Skeletal muscle tissue (tissue), 4 donors: ENCODE data around the gene SYPL1. TPM values are rescaled to one million over a fixed set of nuclear protein-coding genes. Genes with fewer than 3 reads are reported as not detected.

Experiments used
- H3K27ac ChIP-seq: one replicate; pipeline ENCODE4 v1.7.0; 2013; ENCODE audit warnings: mild to moderate bottlenecking, low read depth, low read length, inconsistent platforms
- H3K27me3 ChIP-seq, 3 donors: one replicate each; pipeline ENCODE4 v1.7.0; 2013; ENCODE audit warnings: low read length in 3 of 3; ENCODE audit not compliant: control insufficient read depth in 3 of 3, insufficient read depth in 3 of 3
- H3K36me3 ChIP-seq, 3 donors: one replicate each; pipeline ENCODE4 v1.7.0; 2013; ENCODE audit warnings: low read length in 3 of 3; ENCODE audit not compliant: control insufficient read depth in 3 of 3, insufficient read depth in 3 of 3
- H3K4me1 ChIP-seq, 3 donors: one replicate each; pipeline ENCODE4 v1.7.0; 2013; ENCODE audit warnings: low read length in 3 of 3, mild to moderate bottlenecking in 3 of 3; ENCODE audit not compliant: control insufficient read depth in 3 of 3, insufficient read depth in 3 of 3
- H3K4me3 ChIP-seq, 3 donors: one replicate each; pipeline ENCODE4 v1.7.0; 2013; ENCODE audit warnings: low read length in 3 of 3
- H3K9ac ChIP-seq, 3 donors: one replicate each; pipeline ENCODE4 v1.7.0; 2013; ENCODE audit warnings: low read length in 3 of 3, mild to moderate bottlenecking in 3 of 3, moderate library complexity in 2 of 3, low read depth in 1 of 3
- H3K9me3 ChIP-seq, 3 donors: one replicate each; pipeline ENCODE4 v1.7.0; 2013; ENCODE audit warnings: low read length in 3 of 3; ENCODE audit not compliant: control insufficient read depth in 3 of 3
- total RNA-seq: library from RNA; depleted of rRNA; stranded (reverse); fragments of >200 nt; gene quantifications from one replicate; pipeline ENCODE4 v1.2.3, GENCODE V29; 2014
- donor health status: Osteomylitis.

SYPL1 gene
- total RNA-seq, 1 donor from 2014 or later = 53.2 TPM

- no peak overlapping the region for H3K4me3 ChIP-seq
- no peak overlapping the region for H3K27ac ChIP-seq
- peaks cover 8 to 34% (median 15%) of the 10 kb centered on the region in 3 donors for H3K4me1 ChIP-seq
- H3K9me3 ChIP-seq = no peaks in the 10 kb centered on the region
- no peaks in the 10 kb centered on the region for H3K36me3 ChIP-seq
- H3K9ac ChIP-seq = no peak overlapping the region
- no peaks in the 10 kb centered on the region for H3K27me3 ChIP-seq
Observed at GRCh38 chr7:106124186-106124585, 12.1 kb upstream of the SYPL1 start.

- Histone ChIP-seq H3K27ac (no peak overlapping the region), H3K27me3 (no peaks in the 10 kb centered on the region), H3K4me3 (no peak overlapping the region), H3K36me3 (no peaks in the 10 kb centered on the region), H3K9me3 (no peaks in the 10 kb centered on the region), H3K4me1 (peaks cover 8 to 38% (median 20%) of the 10 kb centered on the region in 3 donors), H3K9ac (peak overlapping the region in 1 of 3 donors; percentile 33)
Observed at GRCh38 chr7:106122713-106123112, 10.6 kb upstream of the SYPL1 start.

GRCh38 chr7:106121189-106121810 lies 9.2 kb upstream of the SYPL1 start:
- Histone ChIP-seq H3K4me1 (peaks cover 6 to 41% (median 22%) of the 10 kb centered on the region in 3 donors), H3K4me3 (no peak overlapping the region), H3K9ac (no peak overlapping the region), H3K9me3 (no peaks in the 10 kb centered on the region), H3K27ac (no peak overlapping the region), H3K27me3 (no peaks in the 10 kb centered on the region), H3K36me3 (no peaks in the 10 kb centered on the region)

- Histone ChIP-seq H3K9me3 (no peaks in the 10 kb centered on the region), H3K9ac (no peak overlapping the region), H3K36me3 (no peaks in the 10 kb centered on the region), H3K27ac (no peak overlapping the region), H3K27me3 (no peaks in the 10 kb centered on the region), H3K4me3 (no peak overlapping the region), H3K4me1 (peaks cover 4 to 39% (median 23%) of the 10 kb centered on the region in 3 donors)
Observed at GRCh38 chr7:106120500-106120899, 8.4 kb upstream of the SYPL1 start.

- Histone ChIP-seq H3K36me3 (no peaks in the 10 kb centered on the region), H3K4me1 (peaks cover 0 to 34% (median 23%) of the 10 kb centered on the region in 3 donors), H3K27me3 (no peaks in the 10 kb centered on the region), H3K27ac (no peak overlapping the region), H3K9me3 (no peaks in the 10 kb centered on the region), H3K9ac (no peak overlapping the region), H3K4me3 (no peak overlapping the region)
Observed at GRCh38 chr7:106119719-106120118, 7.6 kb upstream of the SYPL1 start.

- no peaks in the 10 kb centered on the region for H3K36me3 ChIP-seq
- H3K27me3 ChIP-seq = no peaks in the 10 kb centered on the region
- peaks cover 0 to 36% (median 24%) of the 10 kb centered on the region in 3 donors for H3K4me1 ChIP-seq
- H3K9ac ChIP-seq = no peak overlapping the region
- no peaks in the 10 kb centered on the region for H3K9me3 ChIP-seq
- H3K4me3 ChIP-seq = no peak overlapping the region
- H3K27ac ChIP-seq = peak overlapping the region; percentile 58
Observed at GRCh38 chr7:106117786-106118544, 5.9 kb upstream of the SYPL1 start.

GRCh38 chr7:106116161-106116704 lies 4.1 kb upstream of the SYPL1 start:
- H3K4me1 ChIP-seq = peaks cover 0 to 29% (median 17%) of the 10 kb centered on the region in 3 donors
- H3K9me3 ChIP-seq = no peaks in the 10 kb centered on the region

GRCh38 chr7:106114716-106115383 lies 2.7 kb upstream of the SYPL1 start:
- Histone ChIP-seq H3K4me3 (no peak overlapping the region), H3K4me1 (peaks cover 6 to 33% (median 17%) of the 10 kb centered on the region in 3 donors), H3K9me3 (no peaks in the 10 kb centered on the region), H3K27me3 (no peaks in the 10 kb centered on the region), H3K9ac (no peak overlapping the region), H3K27ac (peak overlapping the region; percentile 49), H3K36me3 (no peaks in the 10 kb centered on the region)

More at GRCh38 chr7:106116161-106116704, 4.1 kb upstream of the SYPL1 start:
- no peaks in the 10 kb centered on the region for H3K36me3 ChIP-seq
- peak overlapping the region; percentile 71 for H3K27ac ChIP-seq
- H3K9ac ChIP-seq = peak overlapping the region in 2 of 3 donors; percentile 4 to 17
- H3K4me3 ChIP-seq = peak overlapping the region in 1 of 3 donors; percentile 8
- no peaks in the 10 kb centered on the region for H3K27me3 ChIP-seq

- H3K4me3 ChIP-seq = peak overlapping the region; percentile 66 to 85 (median 72)
- H3K27ac ChIP-seq = peak overlapping the region; percentile 88
- no peaks in the 10 kb centered on the region for H3K36me3 ChIP-seq
- no peaks in the 10 kb centered on the region for H3K9me3 ChIP-seq
- no peaks in the 10 kb centered on the region for H3K27me3 ChIP-seq
- peaks cover 19 to 39% (median 23%) of the 10 kb centered on the region in 3 donors for H3K4me1 ChIP-seq
- peak overlapping the region; percentile 69 to 82 (median 76) for H3K9ac ChIP-seq
Observed at GRCh38 chr7:106112972-106113421, 885 bp upstream of the SYPL1 start.
